G401 (cell line): ENCODE data around the gene XXYLT1. TPM values are rescaled to one million over a fixed set of nuclear protein-coding genes. Genes with fewer than 3 reads are reported as not detected.
"Not testable (repeated sequence)": the region's sequence is repeated elsewhere in the genome, so short reads cannot be mapped to it uniquely, and the experiment has no call there.

Experiments
- DNase-seq: peaks from one replicate; pipeline ENCODE4 v3.0.0-alpha.2; 2015; ENCODE audit warnings: low spot score
- in situ Hi-C: cut with HindIII; loops from 2 replicates; pipeline ENCODE4 v1.10.0; 2016; ENCODE audit warnings: low sequenced_read_pairs, mixed read lengths
- total RNA-seq: library from RNA; depleted of rRNA; stranded (reverse); fragments of >200 nt; shearing (Covaris generic); gene quantifications from 2 replicates; pipeline ENCODE4 v1.2.3, GENCODE V29; 2014

Gene XXYLT1
- total RNA-seq, 1 experiment from 2014 or later = 80.3 TPM

GRCh38 chr3:195056506-195056905 lies 214.5 kb downstream of the XXYLT1 start:
- DNase-seq = no peak
- in situ Hi-C loops = no loop called here

DNA sequence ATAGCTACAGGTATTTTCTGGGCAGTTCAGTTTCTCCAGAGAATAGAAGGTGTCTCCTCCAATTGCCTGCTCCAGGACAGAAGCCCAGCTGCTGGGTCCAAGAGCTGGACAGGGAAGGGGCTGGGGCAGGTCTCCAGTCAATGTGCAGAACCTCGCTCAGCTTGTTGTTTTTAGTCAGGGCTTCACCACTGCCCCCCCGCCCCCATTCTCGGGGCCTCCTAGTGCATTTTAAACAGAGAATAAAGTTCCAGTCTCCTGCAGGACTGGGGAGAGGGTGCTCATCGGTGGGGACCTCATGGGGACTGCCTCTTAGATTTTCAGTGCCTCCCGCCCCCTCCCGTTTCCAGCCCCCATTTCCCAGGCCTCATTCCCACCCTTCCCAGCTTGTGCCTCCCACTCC lies 216.6 kb downstream of the XXYLT1 start:
- no peak for DNase-seq
- in situ Hi-C loops = no loop called here

- DNase-seq = no peak
- in situ Hi-C loops = no loop called here
Measured at GRCh38 chr3:195052939-195053338, 218.0 kb downstream of the XXYLT1 start.

DNA sequence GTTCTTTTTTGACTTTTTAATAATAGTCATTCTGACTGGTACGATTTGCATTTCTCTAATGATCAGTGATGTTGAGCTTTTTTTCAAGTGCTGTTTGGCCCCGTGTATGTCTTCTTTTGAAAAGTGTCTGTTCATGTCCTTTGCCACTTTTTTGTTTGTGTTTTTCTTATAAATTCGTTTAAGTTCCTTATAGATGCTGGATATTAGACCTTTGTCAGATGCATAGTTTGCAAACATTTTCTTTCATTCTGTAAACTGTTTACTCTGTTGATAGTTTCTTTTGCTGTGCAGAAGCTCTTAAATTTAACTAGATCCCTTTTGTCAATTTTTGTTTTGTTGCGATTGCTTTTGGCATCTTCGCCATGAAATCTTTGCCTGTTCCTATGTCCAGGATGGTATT lies 220.7 kb downstream of the XXYLT1 start:
- in situ Hi-C loops, DNase-seq: not testable (repeated sequence)

GRCh38 chr3:195048059-195048905 lies 222.7 kb downstream of the XXYLT1 start:
- in situ Hi-C loops = no loop called here
- DNase-seq = no peak

DNA sequence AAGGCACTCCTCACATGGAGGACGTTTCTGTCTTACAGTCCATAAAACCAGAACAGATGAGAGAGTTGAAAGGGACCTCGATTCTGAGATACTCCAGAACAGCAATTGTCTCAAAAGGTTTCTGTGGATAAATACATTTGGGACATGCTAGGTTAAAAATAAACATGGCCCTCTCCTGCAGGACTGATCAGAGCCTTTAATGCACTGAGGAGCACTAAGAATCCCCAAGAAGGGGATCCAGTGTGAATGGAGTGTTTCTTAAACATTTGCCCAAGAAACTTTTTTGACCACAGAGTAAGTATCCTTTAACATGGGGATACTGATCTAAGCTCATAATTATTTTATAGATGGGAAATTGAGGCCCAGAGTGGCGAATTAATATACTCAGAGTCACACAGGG lies 223.4 kb downstream of the XXYLT1 start:
- in situ Hi-C loops = no loop called here
- DNase-seq = no peak

- DNase-seq = no peak
- in situ Hi-C loops = no loop called here
Measured at GRCh38 chr3:195046441-195046840, 224.5 kb downstream of the XXYLT1 start.

- in situ Hi-C loops = no loop called here
- DNase-seq = no peak
Measured at GRCh38 chr3:195045481-195046210, 225.3 kb downstream of the XXYLT1 start.

- DNase-seq = no peak
- in situ Hi-C loops = no loop called here
Measured at GRCh38 chr3:195044411-195044810, 226.5 kb downstream of the XXYLT1 start.

DNA sequence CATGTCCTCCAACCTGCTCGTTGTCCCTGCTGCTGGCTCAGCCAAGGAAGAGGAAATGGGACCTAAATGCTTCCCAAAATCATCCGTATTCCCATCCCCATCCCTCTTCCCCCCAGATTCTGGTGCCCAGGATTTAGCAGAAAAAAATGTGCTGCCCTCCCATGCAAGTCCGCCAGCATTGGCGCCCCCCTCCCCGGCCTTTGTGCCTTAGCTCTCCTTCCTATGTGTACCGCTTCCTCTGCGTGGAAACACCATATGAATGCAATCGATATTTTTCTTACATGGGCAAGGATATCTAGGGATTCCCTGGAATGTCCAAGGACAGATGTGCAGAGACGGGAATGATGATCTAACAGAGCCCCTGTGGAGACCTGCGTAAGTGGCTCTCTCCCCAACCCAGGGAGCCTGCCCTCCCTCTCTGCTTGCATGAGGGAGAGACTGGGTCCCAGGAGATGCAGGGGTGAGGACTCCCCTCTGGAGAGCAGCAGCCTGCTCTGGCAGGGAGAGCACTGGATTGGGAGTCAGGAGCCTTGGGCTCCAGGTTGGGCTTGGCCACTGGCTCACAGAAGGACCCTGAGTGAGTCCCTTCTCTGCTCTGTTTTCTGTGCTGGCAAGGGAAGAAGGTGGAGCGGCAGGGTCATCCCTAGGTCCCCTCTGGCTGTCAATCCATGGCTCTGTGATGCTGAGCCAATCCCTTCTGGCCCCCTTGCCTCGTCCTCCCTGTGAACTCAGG lies 227.2 kb downstream of the XXYLT1 start:
- DNase-seq = no peak
- in situ Hi-C loops = no loop called here

DNA sequence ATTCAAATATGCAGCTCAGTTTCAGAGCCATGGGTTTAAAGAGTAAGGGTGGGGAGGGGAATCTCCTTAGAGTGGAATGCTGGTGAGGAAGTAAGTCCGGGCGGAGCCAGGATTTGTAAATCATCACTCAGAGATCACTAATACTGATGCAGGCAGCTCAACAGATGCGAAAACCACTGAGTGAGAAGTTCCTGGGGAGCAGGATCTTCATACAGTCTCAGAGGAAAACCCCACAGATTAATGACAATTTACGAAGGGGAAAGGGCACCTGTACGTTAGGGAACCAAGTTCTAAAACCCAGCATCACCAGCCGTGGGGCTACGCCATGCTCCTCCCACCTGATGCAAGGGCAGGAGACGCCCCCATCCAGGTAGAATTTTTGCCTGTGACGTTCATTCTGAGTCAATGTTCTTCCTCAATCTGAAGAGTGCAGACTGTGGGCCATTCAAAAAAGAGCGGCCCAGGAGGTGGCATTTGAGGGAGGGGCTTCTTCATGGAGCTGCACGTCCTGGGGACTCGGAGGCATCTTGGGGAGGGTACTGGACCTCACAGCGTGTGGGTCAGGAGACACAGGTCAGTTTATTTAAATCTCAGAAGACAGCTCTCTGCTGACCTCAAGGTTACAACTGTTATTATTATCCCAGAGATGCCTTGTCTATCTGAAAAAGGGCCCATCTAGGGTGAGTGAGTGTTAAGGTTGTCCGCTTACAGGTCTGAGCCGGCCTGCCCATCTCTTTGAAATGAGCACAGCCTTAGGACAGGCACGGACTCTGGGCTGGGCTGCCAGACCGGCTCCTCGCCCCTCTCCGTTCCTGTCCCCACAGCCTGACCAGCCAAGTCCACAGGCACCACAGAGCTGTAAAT lies 228.0 kb downstream of the XXYLT1 start:
- no peak for DNase-seq
- in situ Hi-C loops = no loop called here

GRCh38 chr3:195041871-195042742 lies 228.9 kb downstream of the XXYLT1 start:
- DNase-seq = no peak
- in situ Hi-C loops = no loop called here

GRCh38 chr3:195040773-195041520 lies 230.0 kb downstream of the XXYLT1 start:
- in situ Hi-C loops = no loop called here
- no peak for DNase-seq

DNA sequence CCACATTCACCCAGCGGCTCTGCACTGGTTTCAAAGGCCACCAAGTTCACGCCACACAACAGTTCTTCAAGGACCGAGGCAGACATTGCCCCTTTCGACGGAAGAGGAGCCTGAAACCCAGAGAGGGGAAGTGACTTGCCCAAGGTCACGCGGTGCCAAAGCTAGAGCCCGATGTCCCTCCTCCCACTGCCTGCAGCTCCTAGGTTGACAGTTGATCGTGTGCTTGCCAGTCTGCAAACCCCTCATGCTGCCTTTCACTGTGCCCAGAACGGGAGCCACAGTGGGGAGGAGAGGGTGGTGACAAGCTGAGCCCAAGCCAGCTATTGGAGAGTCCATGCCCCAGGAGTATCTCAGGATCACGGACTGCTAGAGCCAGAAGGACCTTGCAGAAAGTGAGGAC lies 230.9 kb downstream of the XXYLT1 start:
- no peak for DNase-seq
- in situ Hi-C loops = no loop called here

- in situ Hi-C loops = no loop called here
- no peak for DNase-seq
Measured at GRCh38 chr3:195039180-195039843, 231.6 kb downstream of the XXYLT1 start.

DNA sequence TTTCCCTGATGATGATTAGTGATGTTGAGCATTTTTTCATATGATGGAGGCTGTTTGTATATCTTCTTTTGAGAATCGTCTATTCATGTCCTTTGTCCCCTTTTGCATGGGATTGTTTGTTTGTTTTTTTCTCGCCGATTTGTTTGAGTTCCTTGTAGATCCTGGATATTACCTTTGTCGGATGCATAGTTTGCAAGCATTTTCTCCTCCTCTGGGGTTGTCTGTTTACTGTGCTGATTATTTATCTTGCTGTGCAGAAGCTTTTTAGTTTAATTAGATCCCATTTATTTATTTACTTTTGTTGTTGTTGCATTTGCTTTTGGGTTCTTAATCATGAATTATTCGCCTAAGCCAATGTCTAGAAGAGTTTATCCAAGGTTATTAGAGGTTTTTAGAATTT lies 232.8 kb downstream of the XXYLT1 start:
- DNase-seq = no peak
- in situ Hi-C loops = no loop called here

DNA sequence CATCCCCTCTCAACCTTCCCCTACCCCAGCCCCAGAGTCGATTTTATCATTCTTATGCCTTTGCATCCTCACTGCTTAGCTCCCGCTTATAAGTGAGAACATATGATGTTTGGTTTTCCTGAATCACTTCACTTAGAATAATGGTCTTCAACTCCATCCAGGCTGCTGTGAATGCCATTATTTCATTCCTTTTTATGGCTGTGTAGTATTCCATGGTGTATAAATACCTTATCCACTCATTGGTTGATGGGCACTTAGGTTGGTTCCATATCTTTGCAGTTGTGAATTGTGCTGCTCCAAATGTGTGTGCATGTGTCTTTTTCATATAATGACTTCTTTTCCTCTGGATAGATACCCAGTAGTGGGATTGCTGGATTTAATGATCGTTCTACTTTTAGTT lies 233.4 kb downstream of the XXYLT1 start:
- in situ Hi-C loops, DNase-seq: not testable (repeated sequence)
